Loucy (cell line): ENCODE results near the gene CENPK.

Experiments
- H2AFZ ChIP-seq: fragments of 200-600 bp; sonication (generic); 2 replicates; pipeline ENCODE4 v1.6.0; 2016; ENCODE audit warnings: antibody characterized with exemption, mild to moderate bottlenecking, low read length, moderate library complexity
- H3F3A ChIP-seq: fragments of 200-600 bp; 2 replicates; pipeline ENCODE4 v1.6.0; 2016; ENCODE audit warnings: antibody characterized with exemption, low read depth, mild to moderate bottlenecking
- H3K27me3 ChIP-seq: fragments of 200-600 bp; sonication (generic); 2 replicates; pipeline ENCODE4 v1.6.1; 2014; ENCODE audit warnings: low read length, mild to moderate bottlenecking; ENCODE audit not compliant: insufficient read depth, poor library complexity, severe bottlenecking
- H3K36me3 ChIP-seq: fragments of 200-600 bp; sonication (generic); 2 replicates; pipeline ENCODE4 v1.6.1; 2016; ENCODE audit warnings: low read length; ENCODE audit not compliant: insufficient read depth
- H3K4me1 ChIP-seq: fragments of 200-600 bp; sonication (generic); 2 replicates; pipeline ENCODE4 v1.5.1; 2014; ENCODE audit warnings: low read length, mild to moderate bottlenecking; ENCODE audit not compliant: insufficient read depth, poor library complexity, severe bottlenecking
- H3K4me2 ChIP-seq: fragments of 200-600 bp; sonication (generic); 2 replicates; pipeline ENCODE4 v1.6.0; 2014; ENCODE audit warnings: antibody characterized with exemption, low read length, low read depth, mild to moderate bottlenecking; ENCODE audit not compliant: poor library complexity, severe bottlenecking
- H3K4me3 ChIP-seq: fragments of 200-600 bp; sonication (generic); 2 replicates; pipeline ENCODE4 v1.5.1; 2014; ENCODE audit warnings: low read length, mild to moderate bottlenecking, mixed read lengths; ENCODE audit not compliant: poor library complexity, severe bottlenecking
- H3K79me2 ChIP-seq: fragments of 200-600 bp; sonication (generic); 2 replicates; pipeline ENCODE4 v1.6.1; 2014; ENCODE audit warnings: low read length; ENCODE audit not compliant: insufficient read depth
- H3K9ac ChIP-seq: fragments of 200-600 bp; sonication (generic); 2 replicates; pipeline ENCODE4 v1.6.0; 2014; ENCODE audit warnings: mild to moderate bottlenecking, low read depth, low read length, moderate library complexity; ENCODE audit not compliant: poor library complexity, severe bottlenecking
- H3K9me2 ChIP-seq: fragments of 200-600 bp; sonication (generic); replicated peaks from 2 replicates; pipeline ENCODE4 v1.6.1; 2016; ENCODE audit warnings: low read depth, low read length, mixed read lengths
- H3K9me3 ChIP-seq: fragments of 200-600 bp; sonication (generic); 2 replicates; pipeline ENCODE4 v1.6.1; 2014; ENCODE audit warnings: mild to moderate bottlenecking, antibody characterized with exemption, low read length, low read depth; ENCODE audit not compliant: insufficient read depth
- H4K20me1 ChIP-seq: fragments of 200-600 bp; sonication (generic); 2 replicates; pipeline ENCODE4 v1.6.0; 2014; ENCODE audit warnings: antibody characterized with exemption, low read length, mild to moderate bottlenecking; ENCODE audit not compliant: insufficient read depth, poor library complexity, severe bottlenecking
- EZH2phosphoT487 ChIP-seq: fragments of 200-600 bp; IDR thresholded peaks from 2 replicates; pipeline ENCODE4 v1.6.1; 2018; ENCODE audit warnings: antibody characterized with exemption, mild to moderate bottlenecking, moderate library complexity, borderline replicate concordance
- TF ChIP-seq, protein P1 (sequence below): fragments of 200-600 bp; sonication (generic); conservative IDR thresholded peaks from 2 replicates; pipeline ENCODE4 v1.5.1; 2014; ENCODE audit warnings: mild to moderate bottlenecking, antibody characterized with exemption, low read length

The CENPK gene

DNA sequence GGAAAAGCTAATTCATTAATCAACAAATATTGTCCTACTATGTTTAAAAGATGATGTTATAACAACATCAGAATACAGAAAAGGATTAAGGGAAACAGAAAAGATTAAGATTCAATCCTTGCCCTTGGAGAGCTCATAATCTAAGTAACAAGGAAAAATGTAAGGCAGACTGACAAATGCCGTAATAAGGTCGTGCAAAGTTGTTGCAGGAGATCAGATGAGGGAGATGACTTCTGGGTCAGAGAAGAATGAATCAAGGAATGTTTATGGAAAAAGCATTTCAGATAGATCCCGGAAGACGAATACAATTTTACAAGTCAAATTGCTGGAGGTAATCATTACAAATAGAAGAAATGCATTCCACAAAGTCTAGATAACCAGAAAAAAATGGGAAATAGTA lies 87.6 kb downstream of the CENPK start:
- Histone ChIP-seq H3K9me3 (no peaks in the 10 kb centered on the region), H3F3A (no peaks in the 10 kb centered on the region), H3K27me3 (no peaks in the 10 kb centered on the region), H3K4me1 (peaks cover 18% of the 10 kb centered on the region), H3K79me2 (no peaks in the 10 kb centered on the region), H3K9me2 (no peaks in the 10 kb centered on the region), H2AFZ (no peak overlapping the region), H4K20me1 (no peaks in the 10 kb centered on the region), H3K36me3 (no peaks in the 10 kb centered on the region), H3K9ac (no peak overlapping the region), H3K4me2 (no peak overlapping the region), H3K4me3 (no peak overlapping the region)
- TF ChIP-seq EZH2phosphoT487: no peak
- TF ChIP-seq, protein P1, sequence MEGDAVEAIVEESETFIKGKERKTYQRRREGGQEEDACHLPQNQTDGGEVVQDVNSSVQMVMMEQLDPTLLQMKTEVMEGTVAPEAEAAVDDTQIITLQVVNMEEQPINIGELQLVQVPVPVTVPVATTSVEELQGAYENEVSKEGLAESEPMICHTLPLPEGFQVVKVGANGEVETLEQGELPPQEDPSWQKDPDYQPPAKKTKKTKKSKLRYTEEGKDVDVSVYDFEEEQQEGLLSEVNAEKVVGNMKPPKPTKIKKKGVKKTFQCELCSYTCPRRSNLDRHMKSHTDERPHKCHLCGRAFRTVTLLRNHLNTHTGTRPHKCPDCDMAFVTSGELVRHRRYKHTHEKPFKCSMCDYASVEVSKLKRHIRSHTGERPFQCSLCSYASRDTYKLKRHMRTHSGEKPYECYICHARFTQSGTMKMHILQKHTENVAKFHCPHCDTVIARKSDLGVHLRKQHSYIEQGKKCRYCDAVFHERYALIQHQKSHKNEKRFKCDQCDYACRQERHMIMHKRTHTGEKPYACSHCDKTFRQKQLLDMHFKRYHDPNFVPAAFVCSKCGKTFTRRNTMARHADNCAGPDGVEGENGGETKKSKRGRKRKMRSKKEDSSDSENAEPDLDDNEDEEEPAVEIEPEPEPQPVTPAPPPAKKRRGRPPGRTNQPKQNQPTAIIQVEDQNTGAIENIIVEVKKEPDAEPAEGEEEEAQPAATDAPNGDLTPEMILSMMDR: no peak

DNA sequence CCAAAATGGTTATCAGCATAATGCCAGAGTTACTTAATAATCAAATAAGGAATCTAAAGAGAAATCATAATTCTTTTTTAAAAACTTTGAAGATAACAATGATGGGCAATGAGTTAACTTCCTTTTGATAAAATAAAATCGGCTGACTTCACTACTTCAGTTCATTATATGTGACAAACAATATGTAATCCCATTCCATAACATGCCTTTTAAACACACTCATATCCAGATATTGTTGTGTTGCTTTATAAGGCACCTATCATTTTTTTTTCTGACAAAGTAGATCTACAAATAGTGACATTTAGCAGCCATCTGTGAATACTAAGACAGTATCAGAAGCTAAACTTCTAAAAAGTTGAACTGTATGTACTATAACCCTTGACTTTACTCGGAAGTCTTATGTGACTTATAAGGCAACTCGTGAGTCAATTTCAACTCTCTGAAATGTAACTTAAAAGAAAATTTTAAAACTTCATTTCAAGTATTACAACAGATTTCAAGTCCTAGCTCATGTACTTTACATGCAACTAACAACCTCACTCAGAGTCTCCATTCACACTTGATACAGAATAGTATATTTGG lies 88.7 kb downstream of the CENPK start:
- Histone ChIP-seq H2AFZ (no peak overlapping the region), H3K4me3 (no peak overlapping the region), H3F3A (no peaks in the 10 kb centered on the region), H3K27me3 (no peaks in the 10 kb centered on the region), H4K20me1 (no peaks in the 10 kb centered on the region), H3K79me2 (no peaks in the 10 kb centered on the region), H3K36me3 (no peaks in the 10 kb centered on the region), H3K4me2 (no peak overlapping the region), H3K9me2 (no peaks in the 10 kb centered on the region), H3K4me1 (peaks cover 9% of the 10 kb centered on the region), H3K9me3 (no peaks in the 10 kb centered on the region), H3K9ac (no peak overlapping the region)
- TF ChIP-seq, protein P1: no peak
- no peak for TF ChIP-seq EZH2phosphoT487

DNA sequence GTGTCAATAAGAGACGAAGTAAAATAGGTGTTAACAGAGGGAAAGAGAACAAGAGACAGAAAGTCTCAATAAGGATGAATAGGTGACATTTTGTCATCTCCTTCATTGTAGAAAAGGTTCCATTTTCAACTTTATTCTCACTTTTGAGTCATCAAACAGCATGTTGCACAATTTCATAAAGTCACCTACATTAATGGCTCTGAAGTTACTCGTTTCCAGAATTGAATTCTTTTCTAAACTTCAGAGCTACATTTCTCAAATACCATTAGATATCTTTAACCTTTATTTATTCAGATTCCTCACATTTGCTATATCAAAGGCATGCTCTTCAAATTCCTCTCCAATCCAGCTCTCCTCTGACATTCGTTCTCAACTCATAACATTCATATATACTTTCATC lies 94.3 kb downstream of the CENPK start:
- no peaks in the 10 kb centered on the region for H3K9me3 ChIP-seq
- no peak overlapping the region for H3K4me3 ChIP-seq
- H3K27me3 ChIP-seq: no peaks in the 10 kb centered on the region
- H3K9me2 ChIP-seq: no peaks in the 10 kb centered on the region
- no peaks in the 10 kb centered on the region for H4K20me1 ChIP-seq
- H3F3A ChIP-seq: no peaks in the 10 kb centered on the region
- H3K36me3 ChIP-seq: no peaks in the 10 kb centered on the region
- no peak for TF ChIP-seq EZH2phosphoT487
- TF ChIP-seq, protein P1: no peak
- no peaks in the 10 kb centered on the region for H3K79me2 ChIP-seq
- no peak overlapping the region for H2AFZ ChIP-seq
- no peaks in the 10 kb centered on the region for H3K4me1 ChIP-seq
- H3K4me2 ChIP-seq: no peak overlapping the region
- no peak overlapping the region for H3K9ac ChIP-seq
